Gastroesophageal sphincter (tissue), 3 donors: ENCODE measurements around the gene NPAS1.

ENCODE experiments used
- CTCF ChIP-seq, 4 experiments: fragments of 200-600 bp in 2 of 4; fragments of 450-650 bp in 2 of 4; sonication (generic) in 1 of 4; IDR thresholded peaks; one replicate each; pipeline ENCODE4 v1.5.1; 2017 to 2019; ENCODE audit warnings: antibody characterized with exemption in 4 of 4, mild to moderate bottlenecking in 2 of 4, moderate library complexity in 2 of 4
- EP300 ChIP-seq: sonication (generic); formaldehyde crosslinking; IDR thresholded peaks from one replicate; pipeline ENCODE4 v1.6.1; 2017; ENCODE audit warnings: antibody characterized with exemption, mild to moderate bottlenecking
- POLR2AphosphoS5 ChIP-seq: sonication (generic); formaldehyde crosslinking; IDR thresholded peaks from one replicate; pipeline ENCODE4 v1.6.1; 2017; ENCODE audit warnings: antibody characterized with exemption

DNA sequence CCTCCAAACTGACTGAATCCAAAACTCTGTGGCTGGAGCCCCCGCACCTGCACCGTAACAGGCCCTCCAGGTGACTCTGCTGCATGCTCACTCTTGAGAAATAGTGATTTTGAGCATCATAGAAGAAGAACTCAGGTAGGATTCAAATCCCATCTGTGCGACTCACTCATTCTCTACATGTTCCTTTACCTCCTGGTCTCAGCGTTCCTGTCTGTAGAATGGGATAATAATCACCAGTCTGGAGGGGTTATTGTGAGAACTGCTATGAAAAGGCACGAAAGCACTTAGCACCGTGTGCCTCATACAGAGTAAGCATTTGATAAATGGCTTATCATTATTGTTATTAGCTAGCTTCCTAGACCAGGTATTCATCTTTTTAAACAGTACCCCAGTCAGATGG, 36.5 kb upstream of the NPAS1 start:
- TF ChIP-seq CTCF (IDR thresholded peaks at IDR 0.05): no peak
- TF ChIP-seq EP300: no peak
- TF ChIP-seq POLR2AphosphoS5: no peak
